ENCODE data around the gene OR2V1.
A peak's percentile ranks its signal among the peaks of the same experiment; 100 is the strongest.
"Not testable (repeated sequence)": the region's sequence is repeated elsewhere in the genome, so short reads cannot be mapped to it uniquely, and the experiment has no call there.

OR2V1 gene

GRCh38 chr5:181105391-181106025 lies 25.5 kb downstream of the OR2V1 start:
- H3K4me3 Mint-ChIP-seq, result no peak overlapping the region
- no peak overlapping the region for H3K27ac Mint-ChIP-seq
- H3K4me1 Mint-ChIP-seq (ENCODE audit: low read depth), result peaks cover 10% of the 10 kb centered on the region
- H3K36me3 Mint-ChIP-seq (ENCODE audit: low read depth), result no peaks in the 10 kb centered on the region
- H3K27me3 Mint-ChIP-seq, result peaks cover 51% of the 10 kb centered on the region
- no peaks in the 10 kb centered on the region for H3K9me3 Mint-ChIP-seq

GRCh38 chr5:181104606-181105390 lies 26.2 kb downstream of the OR2V1 start:
- not testable (repeated sequence) for H3K27ac Mint-ChIP-seq; H3K36me3 Mint-ChIP-seq (ENCODE audit: low read depth); H3K4me3 Mint-ChIP-seq; H3K9me3 Mint-ChIP-seq
- peaks cover 51% of the 10 kb centered on the region for H3K27me3 Mint-ChIP-seq
- peaks cover 15% of the 10 kb centered on the region for H3K4me1 Mint-ChIP-seq (ENCODE audit: low read depth)

- H3K9me3 Mint-ChIP-seq; H3K36me3 Mint-ChIP-seq (ENCODE audit: low read depth): not testable (repeated sequence)
- Mint-ChIP-seq H3K4me3 (peak overlapping the region; percentile 87), H3K4me1 (ENCODE audit: low read depth) (peaks cover 21% of the 10 kb centered on the region), H3K27ac (peak overlapping the region; percentile 90), H3K27me3 (peaks cover 53% of the 10 kb centered on the region)
These were observed 26.8 kb downstream of the OR2V1 start for GRCh38 chr5:181104259-181104568.

GRCh38 chr5:181101930-181102674 lies 28.9 kb downstream of the OR2V1 start:
- not testable (repeated sequence) for H3K27ac Mint-ChIP-seq; H3K36me3 Mint-ChIP-seq (ENCODE audit: low read depth); H3K4me3 Mint-ChIP-seq; H3K9me3 Mint-ChIP-seq
- Mint-ChIP-seq H3K4me1 (ENCODE audit: low read depth) (peaks cover 21% of the 10 kb centered on the region), H3K27me3 (peaks cover 44% of the 10 kb centered on the region)

- H3K9me3 Mint-ChIP-seq; H3K27ac Mint-ChIP-seq; H3K4me3 Mint-ChIP-seq; H3K36me3 Mint-ChIP-seq (ENCODE audit: low read depth): not testable (repeated sequence)
- peaks cover 41% of the 10 kb centered on the region for H3K27me3 Mint-ChIP-seq
- peaks cover 21% of the 10 kb centered on the region for H3K4me1 Mint-ChIP-seq (ENCODE audit: low read depth)
These were observed 29.8 kb downstream of the OR2V1 start for GRCh38 chr5:181101030-181101641.

- no peak overlapping the region for H3K4me3 Mint-ChIP-seq
- peaks cover 33% of the 10 kb centered on the region for H3K27me3 Mint-ChIP-seq
These were observed 30.7 kb downstream of the OR2V1 start for GRCh38 chr5:181100121-181100875.

GRCh38 chr5:181099602-181100086 lies 31.3 kb downstream of the OR2V1 start:
- no peaks in the 10 kb centered on the region for H3K36me3 Mint-ChIP-seq (ENCODE audit: low read depth)
- peaks cover 33% of the 10 kb centered on the region for H3K27me3 Mint-ChIP-seq
- peak overlapping the region; percentile 17 for H3K4me3 Mint-ChIP-seq
- peaks cover 21% of the 10 kb centered on the region for H3K4me1 Mint-ChIP-seq (ENCODE audit: low read depth)
- H3K9me3 Mint-ChIP-seq, result no peaks in the 10 kb centered on the region
- H3K27ac Mint-ChIP-seq, result no peak overlapping the region

More at GRCh38 chr5:181100121-181100875, 30.7 kb downstream of the OR2V1 start:
- Mint-ChIP-seq H3K9me3 (no peaks in the 10 kb centered on the region), H3K27ac (no peak overlapping the region), H3K4me1 (ENCODE audit: low read depth) (peaks cover 21% of the 10 kb centered on the region), H3K36me3 (ENCODE audit: low read depth) (no peaks in the 10 kb centered on the region)

GRCh38 chr5:181098762-181099601 lies 32.0 kb downstream of the OR2V1 start:
- peaks cover 14% of the 10 kb centered on the region for H3K4me1 Mint-ChIP-seq (ENCODE audit: low read depth)
- no peaks in the 10 kb centered on the region for H3K9me3 Mint-ChIP-seq
- peaks cover 27% of the 10 kb centered on the region for H3K27me3 Mint-ChIP-seq
- H3K36me3 Mint-ChIP-seq (ENCODE audit: low read depth), result no peaks in the 10 kb centered on the region
- H3K4me3 Mint-ChIP-seq, result peak overlapping the region; percentile 23
- H3K27ac Mint-ChIP-seq, result no peak overlapping the region

GRCh38 chr5:181097759-181098491 lies 33.0 kb downstream of the OR2V1 start:
- not testable (repeated sequence) for H3K27ac Mint-ChIP-seq; H3K4me3 Mint-ChIP-seq; H3K36me3 Mint-ChIP-seq (ENCODE audit: low read depth); H3K9me3 Mint-ChIP-seq
- Mint-ChIP-seq H3K4me1 (ENCODE audit: low read depth) (peaks cover 10% of the 10 kb centered on the region), H3K27me3 (peaks cover 30% of the 10 kb centered on the region)

GRCh38 chr5:181097383-181097753 lies 33.6 kb downstream of the OR2V1 start:
- peaks cover 30% of the 10 kb centered on the region for H3K27me3 Mint-ChIP-seq
- H3K4me3 Mint-ChIP-seq; H3K36me3 Mint-ChIP-seq (ENCODE audit: low read depth); H3K27ac Mint-ChIP-seq; H3K9me3 Mint-ChIP-seq: not testable (repeated sequence)
- peaks cover 10% of the 10 kb centered on the region for H3K4me1 Mint-ChIP-seq (ENCODE audit: low read depth)

GRCh38 chr5:181096721-181097382 lies 34.1 kb downstream of the OR2V1 start:
- Mint-ChIP-seq H3K4me1 (ENCODE audit: low read depth) (peaks cover 10% of the 10 kb centered on the region), H3K27me3 (peaks cover 30% of the 10 kb centered on the region)
- not testable (repeated sequence) for H3K4me3 Mint-ChIP-seq; H3K36me3 Mint-ChIP-seq (ENCODE audit: low read depth); H3K27ac Mint-ChIP-seq; H3K9me3 Mint-ChIP-seq

- H3K36me3 Mint-ChIP-seq (ENCODE audit: low read depth); H3K4me3 Mint-ChIP-seq; H3K4me1 Mint-ChIP-seq (ENCODE audit: low read depth); H3K27ac Mint-ChIP-seq; H3K9me3 Mint-ChIP-seq: not testable (repeated sequence)
- H3K27me3 Mint-ChIP-seq, result peaks cover 28% of the 10 kb centered on the region
These were observed 35.8 kb downstream of the OR2V1 start for GRCh38 chr5:181095162-181095561.

- no peaks in the 10 kb centered on the region for H3K4me1 Mint-ChIP-seq (ENCODE audit: low read depth)
- no peaks in the 10 kb centered on the region for H3K36me3 Mint-ChIP-seq (ENCODE audit: low read depth)
- H3K9me3 Mint-ChIP-seq, result no peaks in the 10 kb centered on the region
- H3K4me3 Mint-ChIP-seq, result no peak overlapping the region
- H3K27me3 Mint-ChIP-seq, result peaks cover 18% of the 10 kb centered on the region
- H3K27ac Mint-ChIP-seq, result no peak overlapping the region
These were observed 38.5 kb downstream of the OR2V1 start for GRCh38 chr5:181092428-181092827.

Measured in stimulated activated naive CD8-positive, alpha-beta T cell treated with anti-CD3 and anti-CD28 coated beads, Interleukin-15, Interleukin-2, amounts not matched to agents 100 ng/mL and 50 ng/mL, for 24 hours (primary cell).